Smooth muscle cell (in vitro differentiated cells): Measurements from ENCODE around the gene GALNT10. TPM values are rescaled to one million over a fixed set of nuclear protein-coding genes. Genes with fewer than 3 reads are reported as not detected.

Experiments used
- DNase-seq: peaks from one replicate; lab custom pipeline; 2025; ENCODE audit not compliant: unreplicated experiment; lab: John Stamatoyannopoulos, UW
- H2AFZ ChIP-seq: fragments of 200-600 bp; sonication (generic); 2 replicates; pipeline ENCODE4 v1.6.0; 2016; ENCODE audit warnings: antibody characterized with exemption, low read depth, mild to moderate bottlenecking
- H3F3A ChIP-seq: fragments of 200-600 bp; sonication (generic); 2 replicates; pipeline ENCODE4 v1.6.0; 2017; ENCODE audit warnings: antibody characterized with exemption, low read depth
- H3K27ac ChIP-seq: fragments of 200-600 bp; sonication (generic); 2 replicates; pipeline ENCODE4 v1.5.1; 2016; ENCODE audit warnings: low read depth, mild to moderate bottlenecking
- H3K27me3 ChIP-seq: fragments of 200-600 bp; sonication (generic); 2 replicates; pipeline ENCODE4 v1.6.1; 2016; ENCODE audit warnings: low read depth, mild to moderate bottlenecking
- H3K36me3 ChIP-seq: fragments of 200-600 bp; sonication (generic); 2 replicates; pipeline ENCODE4 v1.5.1; 2016; ENCODE audit warnings: low read depth
- H3K4me1 ChIP-seq: fragments of 200-600 bp; sonication (generic); 2 replicates; pipeline ENCODE4 v1.5.1; 2016; ENCODE audit warnings: low read depth
- H3K4me2 ChIP-seq: fragments of 200-600 bp; sonication (generic); 2 replicates; pipeline ENCODE4 v1.6.0; 2016; ENCODE audit warnings: mild to moderate bottlenecking
- H3K4me3 ChIP-seq: fragments of 200-600 bp; sonication (generic); 2 replicates; pipeline ENCODE4 v1.5.1; 2016; ENCODE audit warnings: mild to moderate bottlenecking
- H3K79me2 ChIP-seq: fragments of 200-600 bp; sonication (generic); 2 replicates; pipeline ENCODE4 v1.6.0; 2016; ENCODE audit warnings: low read depth, mild to moderate bottlenecking
- H3K9ac ChIP-seq: fragments of 200-600 bp; sonication (generic); 2 replicates; pipeline ENCODE4 v1.6.0; 2016; ENCODE audit warnings: low read depth
- H3K9me3 ChIP-seq: fragments of 200-600 bp; sonication (generic); replicated peaks from 2 replicates; pipeline ENCODE4 v1.5.1; 2016; ENCODE audit warnings: low read depth
- H4K20me1 ChIP-seq: fragments of 200-600 bp; sonication (generic); 2 replicates; pipeline ENCODE4 v1.6.0; 2016; ENCODE audit warnings: low read depth
- WGBS: methylation state at CpG from one replicate; pipeline ENCODE4 v1.1.7; 2016; ENCODE audit warnings: low lambda C conversion rate; 5-methylcytosine and 5-hydroxymethylcytosine counted together
- polyA plus RNA-seq: library from polyadenylated mRNA; unstranded; fragments of >200 nt; fragmentation: Nextera tagmentation; extraction: Ambion mirVana; gene quantifications from 2 replicates; pipeline ENCODE4 v1.2.1, GENCODE V29; 2016
- total RNA-seq: library from RNA; depleted of rRNA; stranded (reverse); fragments of >200 nt; gene quantifications from 2 replicates; pipeline ENCODE4 v1.2.3, GENCODE V29; 2014
- TF ChIP-seq, protein P1 (sequence below): fragments of 200-600 bp; sonication (generic); IDR thresholded peaks from 2 replicates; pipeline ENCODE4 v1.5.1; 2017; ENCODE audit warnings: borderline replicate concordance, mild to moderate bottlenecking, antibody characterized with exemption; ENCODE audit not compliant: insufficient read depth, poor library complexity, severe bottlenecking

The GALNT10 gene
- total and polyA plus RNA-seq, 2 experiments from 2014 or later = 23.6 to 24.6 TPM

- TF ChIP-seq, protein P1, sequence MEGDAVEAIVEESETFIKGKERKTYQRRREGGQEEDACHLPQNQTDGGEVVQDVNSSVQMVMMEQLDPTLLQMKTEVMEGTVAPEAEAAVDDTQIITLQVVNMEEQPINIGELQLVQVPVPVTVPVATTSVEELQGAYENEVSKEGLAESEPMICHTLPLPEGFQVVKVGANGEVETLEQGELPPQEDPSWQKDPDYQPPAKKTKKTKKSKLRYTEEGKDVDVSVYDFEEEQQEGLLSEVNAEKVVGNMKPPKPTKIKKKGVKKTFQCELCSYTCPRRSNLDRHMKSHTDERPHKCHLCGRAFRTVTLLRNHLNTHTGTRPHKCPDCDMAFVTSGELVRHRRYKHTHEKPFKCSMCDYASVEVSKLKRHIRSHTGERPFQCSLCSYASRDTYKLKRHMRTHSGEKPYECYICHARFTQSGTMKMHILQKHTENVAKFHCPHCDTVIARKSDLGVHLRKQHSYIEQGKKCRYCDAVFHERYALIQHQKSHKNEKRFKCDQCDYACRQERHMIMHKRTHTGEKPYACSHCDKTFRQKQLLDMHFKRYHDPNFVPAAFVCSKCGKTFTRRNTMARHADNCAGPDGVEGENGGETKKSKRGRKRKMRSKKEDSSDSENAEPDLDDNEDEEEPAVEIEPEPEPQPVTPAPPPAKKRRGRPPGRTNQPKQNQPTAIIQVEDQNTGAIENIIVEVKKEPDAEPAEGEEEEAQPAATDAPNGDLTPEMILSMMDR = no peak
- Histone ChIP-seq H3K36me3 (no peaks in the 10 kb centered on the region), H3K9me3 (no peaks in the 10 kb centered on the region), H2AFZ (peak overlapping the region; percentile 98), H3K79me2 (peaks cover 9% of the 10 kb centered on the region), H3K4me2 (peak overlapping the region; percentile 99), H3K9ac (no peak overlapping the region), H3K4me3 (peak overlapping the region; percentile 90), H3K4me1 (peaks cover 17% of the 10 kb centered on the region), H3K27me3 (peaks cover 6% of the 10 kb centered on the region), H3K27ac (no peak overlapping the region), H3F3A (peaks cover 3% of the 10 kb centered on the region), H4K20me1 (peaks cover 23% of the 10 kb centered on the region)
- no peak for DNase-seq
- WGBS = 4% methylated on average over 24 of the region's 25 CpGs
Observed at GRCh38 chr5:154189256-154189818, 1.2 kb upstream of the GALNT10 start.

- WGBS = 1% methylated on average over 57 of the region's 67 CpGs
- no peaks in the 10 kb centered on the region for H3K9me3 ChIP-seq
- H3K4me1 ChIP-seq = peaks cover 23% of the 10 kb centered on the region
- H3K27me3 ChIP-seq = peaks cover 6% of the 10 kb centered on the region
- peaks cover 23% of the 10 kb centered on the region for H4K20me1 ChIP-seq
- H3K4me3 ChIP-seq = peak overlapping the region; percentile 90
- DNase-seq = peak; percentile 45
- peak overlapping the region; percentile 99 for H3K4me2 ChIP-seq
- peaks cover 3% of the 10 kb centered on the region for H3F3A ChIP-seq
- peak overlapping the region; percentile 82 for H3K9ac ChIP-seq
- TF ChIP-seq, protein P1 = peak; percentile 17
- H2AFZ ChIP-seq = peak overlapping the region; percentile 98
- H3K27ac ChIP-seq = no peak overlapping the region
- no peaks in the 10 kb centered on the region for H3K36me3 ChIP-seq
- H3K79me2 ChIP-seq = peaks cover 9% of the 10 kb centered on the region
Observed at GRCh38 chr5:154189819-154190594, 526 bp upstream of the GALNT10 start.

DNA sequence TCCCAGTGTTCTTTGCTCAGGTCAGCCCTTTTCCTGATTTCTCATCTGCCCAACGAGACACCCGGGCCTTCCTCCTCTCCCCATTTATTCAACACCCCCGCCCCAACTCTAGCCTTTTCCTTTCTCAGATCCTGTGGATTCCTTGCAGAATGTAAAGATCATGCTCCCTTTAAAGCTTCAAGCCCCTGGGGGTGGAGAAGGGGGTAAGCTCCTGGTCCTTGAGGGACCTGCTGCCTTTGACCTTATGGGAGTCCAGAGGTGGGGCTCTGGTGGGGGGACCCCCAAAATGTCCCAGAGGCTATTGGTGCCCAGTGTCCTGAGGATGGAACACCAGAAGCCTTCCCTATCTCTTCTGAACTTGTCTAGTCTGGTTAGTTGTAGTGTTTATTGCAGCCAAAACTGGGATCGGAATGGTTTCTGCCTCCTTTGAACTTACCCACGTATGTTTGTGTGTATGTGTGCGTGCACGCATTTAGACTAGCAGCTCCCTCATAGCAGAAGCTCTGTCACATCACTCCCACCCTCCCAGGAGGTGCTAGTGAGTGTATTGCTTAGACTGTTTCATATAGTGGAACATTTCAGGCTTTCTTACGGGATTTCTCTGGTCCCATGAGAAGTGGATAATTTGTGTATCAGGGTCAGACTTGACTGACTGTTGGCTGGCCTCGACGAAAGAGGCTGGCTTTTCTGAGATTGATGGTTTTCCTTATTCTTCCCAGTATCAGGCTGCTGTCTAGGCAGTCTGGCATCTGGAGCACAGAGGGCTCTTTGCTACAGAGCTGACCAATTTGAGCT, 1.1 kb downstream of the GALNT10 start:
- no peaks in the 10 kb centered on the region for H3K9me3 ChIP-seq
- peaks cover 23% of the 10 kb centered on the region for H3K4me1 ChIP-seq
- no peaks in the 10 kb centered on the region for H3K36me3 ChIP-seq
- peaks cover 6% of the 10 kb centered on the region for H3K27me3 ChIP-seq
- TF ChIP-seq, protein P1 = no peak
- no peak overlapping the region for H3K9ac ChIP-seq
- 21% methylated on average over 10 of the region's 10 CpGs for WGBS
- H3K27ac ChIP-seq = no peak overlapping the region
- H3K4me3 ChIP-seq = peak overlapping the region; percentile 67
- H3K79me2 ChIP-seq = peaks cover 9% of the 10 kb centered on the region
- H3F3A ChIP-seq = peaks cover 3% of the 10 kb centered on the region
- H3K4me2 ChIP-seq = peak overlapping the region; percentile 96
- H2AFZ ChIP-seq = no peak overlapping the region
- peaks cover 23% of the 10 kb centered on the region for H4K20me1 ChIP-seq
- no peak for DNase-seq
